Breast epithelium (tissue), 3 donors: ENCODE measurements around the gene MAB21L1.

Experiments used
- CTCF ChIP-seq, 3 donors: fragments of 450-650 bp; IDR thresholded peaks; one replicate each; pipeline ENCODE4 v1.5.1; 2016 to 2017; ENCODE audit warnings: antibody characterized with exemption in 3 of 3, mild to moderate bottlenecking in 3 of 3, moderate library complexity in 3 of 3
- POLR2A ChIP-seq: fragments of 450-650 bp; IDR thresholded peaks from one replicate; pipeline ENCODE4 v1.6.1; 2016; ENCODE audit warnings: antibody characterized with exemption, mild to moderate bottlenecking, moderate library complexity
- POLR2AphosphoS5 ChIP-seq, 3 donors: sonication (generic); formaldehyde crosslinking; IDR thresholded peaks; one replicate each; pipeline ENCODE4 v1.6.1; 2017; ENCODE audit warnings: antibody characterized with exemption in 3 of 3

GRCh38 chr13:35455022-35455421, 21.5 kb downstream of the MAB21L1 start:
- TF ChIP-seq CTCF (IDR thresholded peaks at IDR 0.05) (no peak), POLR2A (no peak), POLR2AphosphoS5 (IDR thresholded peaks at IDR 0.05) (no peak)
